WTC11 (cell line): ENCODE results near the gene CDC45. TPM values are rescaled to one million over a fixed set of nuclear protein-coding genes. Genes with fewer than 3 reads are reported as not detected.

Experiments used
- ATAC-seq: fragments of 200-7000 bp; cut with Tn5 transposase; 2 replicates; pipeline ENCODE4 v1.10.0; 2021; ENCODE audit warnings: mild to moderate bottlenecking, moderate library complexity
- CTCF ChIA-PET: fragments of 300-600 bp; sonication (Branson Sonifier 250); formaldehyde crosslinking; loops from one replicate; lab custom pipeline; 2021; ENCODE audit warnings: antibody characterized with exemption; lab: Charles Lee
- POLR2A ChIA-PET: fragments of 350-600 bp; sonication (Branson Sonifier 250); formaldehyde crosslinking; loops from one replicate; lab custom pipeline; 2021; ENCODE audit warnings: antibody characterized with exemption; lab: Charles Lee
- DNase-seq: peaks from one replicate; pipeline ENCODE4 v3.0.0; 2021; ENCODE audit warnings: low spot score
- H3K27ac Mint-ChIP-seq: 2 replicates; pipeline ENCODE4 v1.8.0; 2021; ENCODE audit warnings: mixed read lengths
- H3K27me3 Mint-ChIP-seq: 2 replicates; pipeline ENCODE4 v1.8.0; 2021; ENCODE audit warnings: low read depth, mild to moderate bottlenecking, moderate library complexity, mixed read lengths
- H3K36me3 Mint-ChIP-seq: 2 replicates; pipeline ENCODE4 v1.8.0; 2021; ENCODE audit warnings: mixed read lengths
- H3K4me1 Mint-ChIP-seq: 2 replicates; pipeline ENCODE4 v1.8.0; 2022; ENCODE audit warnings: mixed read lengths
- H3K4me3 Mint-ChIP-seq: 2 replicates; pipeline ENCODE4 v1.8.0; 2021; ENCODE audit warnings: mild to moderate bottlenecking, moderate library complexity, mixed read lengths
- H3K9me3 Mint-ChIP-seq: 2 replicates; pipeline ENCODE4 v1.8.0; 2021; ENCODE audit warnings: mixed read lengths
- CDX4 ChIP-seq: fragments of 250-450 bp; sonication (Bioruptor Pico); IDR thresholded peaks from 2 replicates; pipeline ENCODE4 v1.9.0; 2021; ENCODE audit warnings: moderate library complexity, mild to moderate bottlenecking, inconsistent platforms, borderline replicate concordance
- CREB1 ChIP-seq: sonication (generic); formaldehyde crosslinking; IDR thresholded peaks from 2 replicates; pipeline ENCODE4 v1.8.0; 2023; ENCODE audit warnings: mild to moderate bottlenecking, missing genetic modification reagents
- ESRRA ChIP-seq: sonication (generic); formaldehyde crosslinking; IDR thresholded peaks from 2 replicates; pipeline ENCODE4 v1.8.1; 2022; ENCODE audit warnings: mild to moderate bottlenecking, missing genetic modification reagents, borderline replicate concordance
- FOXP4 ChIP-seq: sonication (generic); formaldehyde crosslinking; IDR thresholded peaks from 2 replicates; pipeline ENCODE4 v1.8.0; 2022; ENCODE audit warnings: mild to moderate bottlenecking, missing genetic modification reagents
- IRF2 ChIP-seq: sonication (generic); formaldehyde crosslinking; IDR thresholded peaks from 2 replicates; pipeline ENCODE4 v1.8.0; 2022; ENCODE audit warnings: low read depth, missing genetic modification reagents, borderline replicate concordance
- JUN ChIP-seq: sonication (generic); formaldehyde crosslinking; IDR thresholded peaks from 2 replicates; pipeline ENCODE4 v1.8.0; 2023; ENCODE audit warnings: mild to moderate bottlenecking, missing genetic modification reagents
- MXD4 ChIP-seq: fragments of 250-450 bp; sonication (Bioruptor Pico); IDR thresholded peaks from 2 replicates; pipeline ENCODE4 v1.8.0; 2021; ENCODE audit warnings: mild to moderate bottlenecking, moderate library complexity, borderline replicate concordance
- PREB ChIP-seq: sonication (generic); formaldehyde crosslinking; IDR thresholded peaks from 2 replicates; pipeline ENCODE4 v1.8.1; 2022; ENCODE audit warnings: mild to moderate bottlenecking, missing genetic modification reagents, moderate library complexity, borderline replicate concordance
- PRRX2 ChIP-seq: fragments of 250-450 bp; sonication (Bioruptor Pico); IDR thresholded peaks from 2 replicates; pipeline ENCODE4 v1.8.0; 2021; ENCODE audit warnings: mild to moderate bottlenecking
- RELA ChIP-seq: sonication (generic); formaldehyde crosslinking; IDR thresholded peaks from 2 replicates; pipeline ENCODE4 v1.8.1; 2022; ENCODE audit warnings: missing genetic modification reagents, mild to moderate bottlenecking, borderline replicate concordance
- ZNF232 ChIP-seq: sonication (generic); formaldehyde crosslinking; IDR thresholded peaks from 2 replicates; pipeline ENCODE4 v1.8.0; 2022; ENCODE audit warnings: mild to moderate bottlenecking, missing genetic modification reagents
- ZNF263 ChIP-seq: sonication (generic); formaldehyde crosslinking; IDR thresholded peaks from 2 replicates; pipeline ENCODE4 v1.8.1; 2022; ENCODE audit warnings: low read depth, mild to moderate bottlenecking, moderate library complexity, missing genetic modification reagents
- ZNF416 ChIP-seq: fragments of 250-450 bp; sonication (Bioruptor Pico); IDR thresholded peaks from 2 replicates; pipeline ENCODE4 v1.9.0; 2021; ENCODE audit warnings: mild to moderate bottlenecking, inconsistent platforms
- total RNA-seq: library from RNA; stranded (reverse); gene quantifications from 3 replicates; pipeline ENCODE4 v1.2.3, GENCODE V29; 2021
- TF ChIP-seq, protein P1 (sequence below): fragments of 250-450 bp; sonication (Bioruptor Pico); IDR thresholded peaks from 2 replicates; pipeline ENCODE4 v1.9.0; 2021; ENCODE audit warnings: mild to moderate bottlenecking, borderline replicate concordance
- TF ChIP-seq, protein P2 (sequence below): sonication (generic); formaldehyde crosslinking; IDR thresholded peaks from 2 replicates; pipeline ENCODE4 v1.8.1; 2023; ENCODE audit warnings: mild to moderate bottlenecking, missing genetic modification reagents
- TF ChIP-seq, protein P3 (sequence below): fragments of 250-450 bp; sonication (Bioruptor Pico); conservative IDR thresholded peaks from 2 replicates; pipeline ENCODE4 v1.9.0; 2021; ENCODE audit warnings: mild to moderate bottlenecking
- TF ChIP-seq, protein P4 (sequence below): sonication (generic); formaldehyde crosslinking; conservative IDR thresholded peaks from 2 replicates; pipeline ENCODE4 v1.8.1; 2023; ENCODE audit warnings: mild to moderate bottlenecking, low read depth, missing genetic modification reagents, moderate library complexity

Gene CDC45
- total RNA-seq, 1 experiment from 2014 or later = 38.1 TPM

GRCh38 chr22:19453718-19454117 is 26.0 kb upstream of the CDC45 start:
- Mint-ChIP-seq H3K9me3 (no peaks in the 10 kb centered on the region), H3K4me1 (peaks cover 5% of the 10 kb centered on the region; the same call in 1 of the 2 replicates), H3K36me3 (peaks cover 59% of the 10 kb centered on the region), H3K4me3 (no peak overlapping the region), H3K27ac (no peak overlapping the region), H3K27me3 (no peaks in the 10 kb centered on the region)
- DNase-seq = no peak
- ATAC-seq = no peak
- TF ChIP-seq PRRX2 (CRISPR knock-in tag) = no peak
- TF ChIP-seq IRF2 = no peak
- TF ChIP-seq MXD4 (CRISPR knock-in tag) = no peak
- no peak for TF ChIP-seq FOXP4 (CRISPR knock-in tag)
- TF ChIP-seq, protein P1, sequence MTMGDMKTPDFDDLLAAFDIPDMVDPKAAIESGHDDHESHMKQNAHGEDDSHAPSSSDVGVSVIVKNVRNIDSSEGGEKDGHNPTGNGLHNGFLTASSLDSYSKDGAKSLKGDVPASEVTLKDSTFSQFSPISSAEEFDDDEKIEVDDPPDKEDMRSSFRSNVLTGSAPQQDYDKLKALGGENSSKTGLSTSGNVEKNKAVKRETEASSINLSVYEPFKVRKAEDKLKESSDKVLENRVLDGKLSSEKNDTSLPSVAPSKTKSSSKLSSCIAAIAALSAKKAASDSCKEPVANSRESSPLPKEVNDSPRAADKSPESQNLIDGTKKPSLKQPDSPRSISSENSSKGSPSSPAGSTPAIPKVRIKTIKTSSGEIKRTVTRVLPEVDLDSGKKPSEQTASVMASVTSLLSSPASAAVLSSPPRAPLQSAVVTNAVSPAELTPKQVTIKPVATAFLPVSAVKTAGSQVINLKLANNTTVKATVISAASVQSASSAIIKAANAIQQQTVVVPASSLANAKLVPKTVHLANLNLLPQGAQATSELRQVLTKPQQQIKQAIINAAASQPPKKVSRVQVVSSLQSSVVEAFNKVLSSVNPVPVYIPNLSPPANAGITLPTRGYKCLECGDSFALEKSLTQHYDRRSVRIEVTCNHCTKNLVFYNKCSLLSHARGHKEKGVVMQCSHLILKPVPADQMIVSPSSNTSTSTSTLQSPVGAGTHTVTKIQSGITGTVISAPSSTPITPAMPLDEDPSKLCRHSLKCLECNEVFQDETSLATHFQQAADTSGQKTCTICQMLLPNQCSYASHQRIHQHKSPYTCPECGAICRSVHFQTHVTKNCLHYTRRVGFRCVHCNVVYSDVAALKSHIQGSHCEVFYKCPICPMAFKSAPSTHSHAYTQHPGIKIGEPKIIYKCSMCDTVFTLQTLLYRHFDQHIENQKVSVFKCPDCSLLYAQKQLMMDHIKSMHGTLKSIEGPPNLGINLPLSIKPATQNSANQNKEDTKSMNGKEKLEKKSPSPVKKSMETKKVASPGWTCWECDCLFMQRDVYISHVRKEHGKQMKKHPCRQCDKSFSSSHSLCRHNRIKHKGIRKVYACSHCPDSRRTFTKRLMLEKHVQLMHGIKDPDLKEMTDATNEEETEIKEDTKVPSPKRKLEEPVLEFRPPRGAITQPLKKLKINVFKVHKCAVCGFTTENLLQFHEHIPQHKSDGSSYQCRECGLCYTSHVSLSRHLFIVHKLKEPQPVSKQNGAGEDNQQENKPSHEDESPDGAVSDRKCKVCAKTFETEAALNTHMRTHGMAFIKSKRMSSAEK (CRISPR knock-in tag) = no peak
- TF ChIP-seq, protein P2, sequence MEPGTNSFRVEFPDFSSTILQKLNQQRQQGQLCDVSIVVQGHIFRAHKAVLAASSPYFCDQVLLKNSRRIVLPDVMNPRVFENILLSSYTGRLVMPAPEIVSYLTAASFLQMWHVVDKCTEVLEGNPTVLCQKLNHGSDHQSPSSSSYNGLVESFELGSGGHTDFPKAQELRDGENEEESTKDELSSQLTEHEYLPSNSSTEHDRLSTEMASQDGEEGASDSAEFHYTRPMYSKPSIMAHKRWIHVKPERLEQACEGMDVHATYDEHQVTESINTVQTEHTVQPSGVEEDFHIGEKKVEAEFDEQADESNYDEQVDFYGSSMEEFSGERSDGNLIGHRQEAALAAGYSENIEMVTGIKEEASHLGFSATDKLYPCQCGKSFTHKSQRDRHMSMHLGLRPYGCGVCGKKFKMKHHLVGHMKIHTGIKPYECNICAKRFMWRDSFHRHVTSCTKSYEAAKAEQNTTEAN (CRISPR knock-in tag) = no peak
- no peak for TF ChIP-seq ZNF263
- no peak for TF ChIP-seq ZNF416 (CRISPR knock-in tag)
- no peak for TF ChIP-seq ZNF232 (CRISPR knock-in tag)
- TF ChIP-seq, protein P3, sequence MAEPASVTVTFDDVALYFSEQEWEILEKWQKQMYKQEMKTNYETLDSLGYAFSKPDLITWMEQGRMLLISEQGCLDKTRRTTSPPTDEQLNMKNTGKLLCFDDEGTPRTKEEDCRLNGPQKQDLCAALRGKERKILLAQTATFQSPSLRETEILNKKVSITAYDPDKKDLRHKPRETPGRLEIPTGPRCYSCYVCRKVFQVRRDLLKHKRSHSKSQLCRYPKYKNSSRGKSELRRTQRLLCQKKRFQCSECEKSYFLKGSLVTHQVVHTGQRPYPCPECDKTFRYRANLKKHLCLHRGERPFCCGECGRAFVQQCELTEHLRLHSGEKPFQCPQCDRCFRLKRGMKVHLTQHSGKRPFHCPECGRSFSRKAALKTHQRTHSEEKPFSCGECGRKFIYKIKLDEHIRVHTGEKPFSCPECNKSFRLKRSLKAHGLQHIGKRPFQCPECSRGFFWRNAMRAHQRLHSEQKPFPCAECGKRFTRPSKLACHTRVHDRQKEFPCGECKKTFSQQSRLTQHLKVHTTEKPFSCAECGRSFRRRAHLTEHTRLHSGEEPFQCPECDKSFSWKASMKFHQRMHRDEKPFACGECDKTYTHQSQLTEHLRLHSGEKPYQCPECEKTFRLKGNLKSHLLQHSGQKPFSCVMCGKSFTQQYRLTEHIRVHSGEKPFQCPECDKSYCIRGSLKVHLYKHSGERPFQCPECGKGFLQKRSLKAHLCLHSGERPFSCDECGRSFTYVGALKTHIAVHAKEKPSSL (CRISPR knock-in tag) = no peak
- TF ChIP-seq, protein P4, sequence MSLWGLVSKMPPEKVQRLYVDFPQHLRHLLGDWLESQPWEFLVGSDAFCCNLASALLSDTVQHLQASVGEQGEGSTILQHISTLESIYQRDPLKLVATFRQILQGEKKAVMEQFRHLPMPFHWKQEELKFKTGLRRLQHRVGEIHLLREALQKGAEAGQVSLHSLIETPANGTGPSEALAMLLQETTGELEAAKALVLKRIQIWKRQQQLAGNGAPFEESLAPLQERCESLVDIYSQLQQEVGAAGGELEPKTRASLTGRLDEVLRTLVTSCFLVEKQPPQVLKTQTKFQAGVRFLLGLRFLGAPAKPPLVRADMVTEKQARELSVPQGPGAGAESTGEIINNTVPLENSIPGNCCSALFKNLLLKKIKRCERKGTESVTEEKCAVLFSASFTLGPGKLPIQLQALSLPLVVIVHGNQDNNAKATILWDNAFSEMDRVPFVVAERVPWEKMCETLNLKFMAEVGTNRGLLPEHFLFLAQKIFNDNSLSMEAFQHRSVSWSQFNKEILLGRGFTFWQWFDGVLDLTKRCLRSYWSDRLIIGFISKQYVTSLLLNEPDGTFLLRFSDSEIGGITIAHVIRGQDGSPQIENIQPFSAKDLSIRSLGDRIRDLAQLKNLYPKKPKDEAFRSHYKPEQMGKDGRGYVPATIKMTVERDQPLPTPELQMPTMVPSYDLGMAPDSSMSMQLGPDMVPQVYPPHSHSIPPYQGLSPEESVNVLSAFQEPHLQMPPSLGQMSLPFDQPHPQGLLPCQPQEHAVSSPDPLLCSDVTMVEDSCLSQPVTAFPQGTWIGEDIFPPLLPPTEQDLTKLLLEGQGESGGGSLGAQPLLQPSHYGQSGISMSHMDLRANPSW (CRISPR knock-in tag) = no peak
- TF ChIP-seq ESRRA (CRISPR knock-in tag) = no peak
- ChIA-PET CTCF (no interaction called here), POLR2A (no interaction called here)

DNA sequence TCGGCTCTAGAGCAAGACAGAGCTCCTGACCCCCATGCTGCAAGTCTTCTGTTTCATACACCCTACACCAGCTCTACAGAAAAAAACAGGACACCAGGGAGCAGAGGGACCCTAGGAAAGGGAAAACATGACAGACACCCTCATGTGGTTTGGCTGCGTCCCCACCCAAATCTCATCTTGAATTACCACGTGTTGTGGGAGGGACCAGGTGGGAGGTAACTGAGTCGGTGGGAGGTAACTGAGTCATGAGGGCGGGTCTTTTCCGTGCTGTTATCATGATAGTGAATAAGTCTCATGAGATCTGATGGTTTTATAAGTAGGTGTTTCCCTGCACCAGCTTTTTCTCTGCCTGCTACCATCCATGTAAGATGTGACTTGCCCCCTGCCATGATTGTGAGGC is 25.6 kb upstream of the CDC45 start:
- ATAC-seq (no peak), DNase-seq (no peak)
- peaks cover 59% of the 10 kb centered on the region for H3K36me3 Mint-ChIP-seq
- H3K27ac Mint-ChIP-seq = no peak overlapping the region
- POLR2A ChIA-PET = no interaction called here
- 0 out of 2 replicates have a peak, but pooled peaks cover 4% of the 10 kb centered on the region for H3K4me1 Mint-ChIP-seq
- no peaks in the 10 kb centered on the region for H3K27me3 Mint-ChIP-seq
- no peaks in the 10 kb centered on the region for H3K9me3 Mint-ChIP-seq
- no peak overlapping the region for H3K4me3 Mint-ChIP-seq
- CTCF ChIA-PET = no interaction called here
- TF ChIP-seq ESRRA (CRISPR knock-in tag) = no peak
- no peak for TF ChIP-seq CDX4 (CRISPR knock-in tag)
- no peak for TF ChIP-seq PREB (CRISPR knock-in tag)
- no peak for TF ChIP-seq CREB1 (CRISPR knock-in tag)
- no peak for TF ChIP-seq JUN (CRISPR knock-in tag)
- no peak for TF ChIP-seq RELA (CRISPR knock-in tag)
